Measurements from ENCODE around the gene C1RL. TPM values are rescaled to one million over a fixed set of nuclear protein-coding genes. Genes with fewer than 3 reads are reported as not detected.
"Not testable (repeated sequence)": the region's sequence is repeated elsewhere in the genome, so short reads cannot be mapped to it uniquely, and the experiment has no call there.

The C1RL gene
- total and polyA plus RNA-seq, 8 donors: 18.6 to 121 (median 42.8) TPM

- 37 to 46% (median 40%) methylated on average over 10 of the region's 10 CpGs for WGBS, 5 donors
- TF ChIP-seq CTCF (IDR thresholded peaks at IDR 0.05): peak in 5 of 7 experiments; percentile 55 to 81 (median 71)
- peak; percentile 87 for TF ChIP-seq EP300 (IDR thresholded peaks at IDR 0.05)
- peak in 1 of 4 donors; percentile 11 for TF ChIP-seq POLR2A (IDR thresholded peaks at IDR 0.05)
- peak; percentile 63 to 91 (median 84) for TF ChIP-seq POLR2AphosphoS5 (IDR thresholded peaks at IDR 0.05)
These were observed 48.6 kb downstream of the C1RL start, which contains the start of gene C1S for GRCh38 chr12:7060353-7060954. Gene C1S (plus strand): TSS chr12:7060718. CDS start chr12:7061913, 1,195 bp downstream.

GRCh38 chr12:7059780-7060179 lies 49.2 kb downstream of the C1RL start:
- intact Hi-C loops (cut with DNase I; ENCODE audit: low total_unique reads): no loop called here
- WGBS, 5 donors: 75 to 89% (median 82%) methylated on average over 4 of the region's 4 CpGs

More at GRCh38 chr12:7060353-7060954, 48.6 kb downstream of the C1RL start, which contains the start of gene C1S:
- peaks cover 0 to 22% (median 8%) of the 10 kb centered on the region in 4 donors for H3K36me3 ChIP-seq
- H3K9me3 ChIP-seq: no peaks in the 10 kb centered on the region
- H3K27ac ChIP-seq: peak within 1 kb of the TSS; percentile 74 to 84 (median 82)
- DNase-seq: peak; percentile 39 to 94
- H3K4me3 ChIP-seq: peak within 1 kb of the TSS; percentile 40 to 46 (median 44)
- no peaks in the 10 kb centered on the region for H3K27me3 ChIP-seq
- H3K4me1 ChIP-seq: peaks cover 0 to 64% (median 15%) of the 10 kb centered on the region in 4 donors
- intact Hi-C loops (cut with DNase I; ENCODE audit: low total_unique reads): no loop called here

DNA sequence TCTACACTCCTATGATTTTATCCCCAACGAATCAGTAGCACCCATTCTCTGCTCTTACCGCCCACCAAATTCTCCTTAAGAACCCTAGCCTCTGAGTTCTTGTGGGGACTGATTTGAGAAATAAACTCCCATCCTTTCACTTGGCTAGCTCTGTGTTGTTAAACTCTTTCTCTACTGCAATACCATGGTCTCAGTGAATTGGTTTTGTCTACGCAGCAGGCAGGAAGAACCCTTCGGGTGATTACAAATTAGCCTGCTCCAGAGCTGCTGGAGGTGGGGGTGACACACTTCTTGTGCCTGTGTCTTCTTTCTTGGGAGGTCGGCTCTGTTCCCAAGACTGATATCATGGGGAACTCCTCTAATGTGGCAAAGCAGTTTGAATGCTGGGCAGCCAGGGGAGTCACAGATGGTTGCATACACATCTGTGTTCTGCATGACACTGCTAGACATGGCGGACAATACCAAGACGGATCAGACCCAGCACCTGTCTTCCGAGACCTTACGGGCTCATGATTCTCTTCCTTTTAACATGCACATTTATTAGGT lies 50.1 kb downstream of the C1RL start:
- TF ChIP-seq POLR2A (IDR thresholded peaks at IDR 0.05) (no peak), POLR2AphosphoS5 (IDR thresholded peaks at IDR 0.05) (no peak), CTCF (IDR thresholded peaks at IDR 0.05) (no peak), EP300 (IDR thresholded peaks at IDR 0.05) (no peak)
- peak overlapping the region in 1 of 5 donors; percentile 16 for H3K27ac ChIP-seq

More at GRCh38 chr12:7059780-7060179, 49.2 kb downstream of the C1RL start:
- H3K36me3 ChIP-seq: peaks cover 0 to 15% (median 5%) of the 10 kb centered on the region in 4 donors
- DNase-seq: no peak
- peak overlapping the region in 4 of 5 donors; percentile 66 to 84 (median 74) for H3K27ac ChIP-seq
- no peak overlapping the region for H3K4me3 ChIP-seq
- H3K27me3 ChIP-seq: no peaks in the 10 kb centered on the region
- peaks cover 0 to 61% (median 15%) of the 10 kb centered on the region in 4 donors for H3K4me1 ChIP-seq
- no peak for TF ChIP-seq CTCF (IDR thresholded peaks at IDR 0.05)
- TF ChIP-seq POLR2A (IDR thresholded peaks at IDR 0.05): no peak
- TF ChIP-seq EP300 (IDR thresholded peaks at IDR 0.05): no peak
- no peak for TF ChIP-seq POLR2AphosphoS5 (IDR thresholded peaks at IDR 0.05)
- no peaks in the 10 kb centered on the region for H3K9me3 ChIP-seq

GRCh38 chr12:7058163-7058845 lies 50.7 kb downstream of the C1RL start:
- Histone ChIP-seq H3K4me3 (no peak overlapping the region), H3K36me3 (peaks cover 0 to 7% (median 1%) of the 10 kb centered on the region in 4 donors), H3K4me1 (peaks cover 0 to 47% (median 15%) of the 10 kb centered on the region in 4 donors), H3K9me3 (no peaks in the 10 kb centered on the region), H3K27ac (no peak overlapping the region), H3K27me3 (no peaks in the 10 kb centered on the region)
- intact Hi-C loops (cut with DNase I; ENCODE audit: low total_unique reads): no loop called here
- WGBS, 5 donors: 61 to 78% (median 66%) methylated on average over 3 of the region's 3 CpGs
- DNase-seq: no peak
- TF ChIP-seq EP300 (IDR thresholded peaks at IDR 0.05) (no peak), POLR2AphosphoS5 (IDR thresholded peaks at IDR 0.05) (no peak), POLR2A (IDR thresholded peaks at IDR 0.05) (no peak), CTCF (IDR thresholded peaks at IDR 0.05) (no peak)

More for the DNA sequence above, 50.1 kb downstream of the C1RL start:
- 89 to 93% (median 93%) methylated on average over 9 of the region's 9 CpGs for WGBS, 5 donors
- Histone ChIP-seq H3K4me1 (peaks cover 0 to 53% (median 15%) of the 10 kb centered on the region in 4 donors), H3K9me3 (no peaks in the 10 kb centered on the region), H3K36me3 (peaks cover 0 to 10% (median 4%) of the 10 kb centered on the region in 4 donors), H3K27me3 (no peaks in the 10 kb centered on the region), H3K4me3 (no peak overlapping the region)
- intact Hi-C loops (cut with DNase I; ENCODE audit: low total_unique reads): no loop called here
- DNase-seq: no peak

- DNase-seq; H3K9me3 ChIP-seq; H3K27me3 ChIP-seq; intact Hi-C loops (cut with DNase I; ENCODE audit: low total_unique reads); H3K4me3 ChIP-seq; H3K27ac ChIP-seq; H3K36me3 ChIP-seq: not testable (repeated sequence)
- peaks cover 0 to 24% (median 6%) of the 10 kb centered on the region in 4 donors for H3K4me1 ChIP-seq
- WGBS, 5 donors: 93 to 100% (median 96%) methylated on average over 2 of the region's 2 CpGs
These were observed 53.3 kb downstream of the C1RL start for GRCh38 chr12:7055736-7056135.

All from stomach (tissue), 9 donors.